ENCODE measurements around the gene RNPEPL1. TPM values are rescaled to one million over a fixed set of nuclear protein-coding genes. Genes with fewer than 3 reads are reported as not detected.
"Not testable (repeated sequence)": the region's sequence is repeated elsewhere in the genome, so short reads cannot be mapped to it uniquely, and the experiment has no call there.

Gene RNPEPL1
- total and polyA plus RNA-seq, 2 donors = 14.3 to 109 TPM

DNA sequence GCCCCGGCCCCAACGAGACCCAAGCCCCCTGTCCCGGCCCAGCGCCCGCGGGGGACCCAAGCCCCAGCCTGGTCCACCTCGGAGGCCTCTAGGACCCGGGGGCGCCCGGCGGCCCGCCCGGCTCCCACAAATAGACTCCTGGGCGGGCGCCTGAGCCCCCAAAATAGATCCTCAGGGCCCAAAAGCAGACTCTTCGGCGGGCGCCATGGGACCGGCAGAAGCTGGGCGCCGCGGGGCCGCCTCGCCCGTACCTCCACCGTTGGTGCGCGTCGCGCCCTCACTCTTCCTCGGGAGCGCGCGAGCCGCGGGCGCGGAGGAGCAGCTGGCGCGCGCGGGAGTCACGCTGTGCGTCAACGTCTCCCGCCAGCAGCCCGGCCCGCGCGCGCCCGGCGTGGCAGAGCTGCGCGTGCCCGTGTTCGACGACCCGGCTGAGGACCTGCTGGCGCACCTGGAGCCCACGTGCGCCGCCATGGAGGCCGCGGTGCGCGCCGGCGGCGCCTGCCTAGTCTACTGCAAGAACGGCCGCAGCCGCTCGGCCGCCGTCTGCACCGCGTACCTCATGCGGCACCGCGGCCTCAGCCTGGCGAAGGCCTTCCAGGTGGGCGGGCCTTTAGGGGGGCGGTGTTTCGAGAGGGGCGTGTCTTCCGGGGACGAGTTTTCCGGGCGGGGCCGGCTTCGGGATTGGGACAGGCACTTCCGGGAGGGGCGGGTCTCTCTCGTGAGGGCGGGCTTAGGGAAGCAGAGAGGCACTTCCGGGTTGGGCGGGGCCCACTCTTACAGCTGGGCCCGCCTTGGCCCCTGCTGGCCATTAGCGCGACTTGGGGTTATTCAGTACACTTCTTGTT lies 7.6 kb upstream of the RNPEPL1 start:
- peak; percentile 92 to 98 (median 97) for DNase-seq (ENCODE audit: low read depth in 6 of 9, low spot score in 9 of 9)
- Histone ChIP-seq H3K27me3 (ENCODE audit: control insufficient read depth in 2 of 2, insufficient read depth in 1 of 2, low read length in 1 of 2) (peaks cover 0 to 11% of the 10 kb centered on the region in 2 donors), H3K4me3 (ENCODE audit: low read length in 2 of 2) (peak overlapping the region; percentile 62 to 83), H3K9me3 (ENCODE audit: control insufficient read depth in 2 of 2, insufficient read depth in 1 of 2, low read length in 1 of 2) (no peaks in the 10 kb centered on the region), H3K36me3 (ENCODE audit: control insufficient read depth in 2 of 2, insufficient read depth in 2 of 2, low read length in 1 of 2) (peaks cover 6 to 18% of the 10 kb centered on the region in 2 donors), H3K4me1 (ENCODE audit: control insufficient read depth in 2 of 2, insufficient read depth in 2 of 2, low read length in 2 of 2) (peaks cover 35 to 56% of the 10 kb centered on the region in 2 donors), H3K27ac (ENCODE audit: low read depth in 1 of 2, low read length in 1 of 2) (peak overlapping the region; percentile 93 to 97)
- under 1% methylated on average over 101 of the region's 101 CpGs for WGBS

DNA sequence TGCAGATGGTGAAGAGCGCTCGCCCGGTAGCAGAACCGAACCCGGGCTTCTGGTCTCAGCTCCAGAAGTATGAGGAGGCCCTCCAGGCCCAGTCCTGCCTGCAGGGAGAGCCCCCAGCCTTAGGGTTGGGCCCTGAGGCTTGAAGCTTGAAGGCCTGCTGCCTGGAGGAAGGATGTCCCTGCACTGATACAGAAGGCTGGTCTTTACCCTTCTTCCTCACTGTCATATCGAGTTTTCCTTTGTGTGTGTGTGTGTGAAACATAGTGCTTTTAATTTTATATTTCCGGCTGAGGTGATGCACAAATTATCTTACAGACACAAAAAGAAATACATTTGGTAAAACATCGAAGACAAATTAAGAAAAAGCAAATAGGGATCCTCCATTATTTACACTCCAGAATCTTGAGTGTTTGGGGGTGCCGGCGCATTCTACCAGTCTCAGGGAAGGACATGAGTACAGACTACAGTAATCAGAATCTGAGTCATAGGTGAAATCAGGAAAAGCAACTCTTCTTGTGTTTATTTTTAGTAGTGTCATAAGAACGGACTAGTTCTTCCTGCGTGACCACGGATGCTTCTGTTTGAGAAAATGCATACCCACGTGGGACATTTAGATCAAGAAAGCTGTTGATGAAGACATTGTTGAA lies 6.8 kb upstream of the RNPEPL1 start:
- WGBS = 28% methylated on average over 14 of the region's 14 CpGs
- Histone ChIP-seq H3K27me3 (ENCODE audit: control insufficient read depth in 2 of 2, insufficient read depth in 1 of 2, low read length in 1 of 2) (peaks cover 0 to 11% of the 10 kb centered on the region in 2 donors), H3K27ac (ENCODE audit: low read depth in 1 of 2, low read length in 1 of 2) (peak overlapping the region; percentile 92 to 97), H3K4me3 (ENCODE audit: low read length in 2 of 2) (peak overlapping the region; percentile 62 to 83), H3K4me1 (ENCODE audit: control insufficient read depth in 2 of 2, insufficient read depth in 2 of 2, low read length in 2 of 2) (peaks cover 39 to 62% of the 10 kb centered on the region in 2 donors), H3K9me3 (ENCODE audit: control insufficient read depth in 2 of 2, insufficient read depth in 1 of 2, low read length in 1 of 2) (no peaks in the 10 kb centered on the region), H3K36me3 (ENCODE audit: control insufficient read depth in 2 of 2, insufficient read depth in 2 of 2, low read length in 1 of 2) (peaks cover 6 to 18% of the 10 kb centered on the region in 2 donors)
- no peak for DNase-seq (ENCODE audit: low read depth in 6 of 9, low spot score in 9 of 9)

DNA sequence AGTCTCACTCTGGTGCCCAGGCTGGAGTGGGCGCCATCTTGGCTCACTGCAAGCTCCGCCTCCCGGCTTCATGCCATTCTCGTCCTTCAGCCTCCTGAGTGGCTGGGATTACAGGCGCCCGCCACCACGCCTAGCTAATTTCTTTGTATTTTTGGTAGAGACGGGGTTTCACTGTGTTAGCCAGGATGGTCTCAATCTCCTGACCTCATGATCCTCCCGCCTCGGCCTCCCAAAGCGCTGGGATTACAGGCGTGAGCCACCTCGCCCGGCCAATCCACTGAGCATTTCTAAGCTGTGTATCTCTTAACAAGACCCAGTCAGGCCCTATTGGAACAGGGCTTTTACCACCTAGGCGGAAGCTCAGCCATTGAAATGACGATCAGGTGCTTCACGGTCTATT lies 5.1 kb upstream of the RNPEPL1 start:
- Histone ChIP-seq H3K36me3 (ENCODE audit: control insufficient read depth in 2 of 2, insufficient read depth in 2 of 2, low read length in 1 of 2) (peaks cover 6 to 18% of the 10 kb centered on the region in 2 donors), H3K4me1 (ENCODE audit: control insufficient read depth in 2 of 2, insufficient read depth in 2 of 2, low read length in 2 of 2) (peaks cover 45 to 65% of the 10 kb centered on the region in 2 donors), H3K27ac (ENCODE audit: low read depth in 1 of 2, low read length in 1 of 2) (peak overlapping the region in 1 of 2 donors; percentile 26)
- not testable (repeated sequence) for DNase-seq (ENCODE audit: low read depth in 6 of 9, low spot score in 9 of 9); H3K4me3 ChIP-seq (ENCODE audit: low read length in 2 of 2); H3K9me3 ChIP-seq (ENCODE audit: control insufficient read depth in 2 of 2, insufficient read depth in 1 of 2, low read length in 1 of 2); H3K27me3 ChIP-seq (ENCODE audit: control insufficient read depth in 2 of 2, insufficient read depth in 1 of 2, low read length in 1 of 2)
- 99% methylated on average over 17 of the region's 17 CpGs for WGBS

DNA sequence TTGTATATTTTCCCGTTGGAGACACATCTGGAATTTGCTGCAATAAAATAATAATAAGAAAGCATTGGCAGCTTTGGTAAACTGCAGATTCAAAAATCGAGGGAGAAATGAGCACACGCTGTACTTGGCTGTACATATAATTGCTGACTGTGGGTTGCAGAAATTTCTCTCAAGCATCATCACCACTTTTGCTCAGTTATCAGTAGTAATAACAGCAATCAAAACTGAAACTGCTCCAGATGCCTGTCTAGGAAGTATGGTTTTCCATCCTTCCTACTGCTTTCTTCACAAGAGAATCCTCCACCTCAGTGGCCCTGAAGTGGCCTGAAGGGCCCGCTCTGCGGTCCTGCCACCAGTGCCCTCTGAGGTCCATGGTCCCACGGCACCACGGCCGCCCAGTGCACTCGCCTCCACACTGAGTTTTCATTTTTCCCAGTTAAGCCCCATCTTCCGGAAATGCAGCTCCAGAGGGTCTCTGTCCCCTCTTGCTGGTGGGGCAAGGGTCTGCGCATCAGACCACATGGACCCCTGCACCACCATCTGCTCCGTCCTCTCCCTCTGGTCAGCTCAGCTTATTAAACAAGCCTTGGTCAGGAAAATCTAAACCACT lies 4.2 kb upstream of the RNPEPL1 start:
- peak overlapping the region in 1 of 2 donors; percentile 66 for H3K27ac ChIP-seq (ENCODE audit: low read depth in 1 of 2, low read length in 1 of 2)
- 98% methylated on average over 12 of the region's 12 CpGs for WGBS
- H3K36me3 ChIP-seq (ENCODE audit: control insufficient read depth in 2 of 2, insufficient read depth in 2 of 2, low read length in 1 of 2) = peaks cover 6 to 18% of the 10 kb centered on the region in 2 donors
- H3K27me3 ChIP-seq (ENCODE audit: control insufficient read depth in 2 of 2, insufficient read depth in 1 of 2, low read length in 1 of 2) = no peaks in the 10 kb centered on the region
- H3K9me3 ChIP-seq (ENCODE audit: control insufficient read depth in 2 of 2, insufficient read depth in 1 of 2, low read length in 1 of 2) = peaks cover 0 to 5% of the 10 kb centered on the region in 2 donors
- peaks cover 45 to 60% of the 10 kb centered on the region in 2 donors for H3K4me1 ChIP-seq (ENCODE audit: control insufficient read depth in 2 of 2, insufficient read depth in 2 of 2, low read length in 2 of 2)
- no peak overlapping the region for H3K4me3 ChIP-seq (ENCODE audit: low read length in 2 of 2)
- DNase-seq (ENCODE audit: low read depth in 6 of 9, low spot score in 9 of 9) = no peak

DNA sequence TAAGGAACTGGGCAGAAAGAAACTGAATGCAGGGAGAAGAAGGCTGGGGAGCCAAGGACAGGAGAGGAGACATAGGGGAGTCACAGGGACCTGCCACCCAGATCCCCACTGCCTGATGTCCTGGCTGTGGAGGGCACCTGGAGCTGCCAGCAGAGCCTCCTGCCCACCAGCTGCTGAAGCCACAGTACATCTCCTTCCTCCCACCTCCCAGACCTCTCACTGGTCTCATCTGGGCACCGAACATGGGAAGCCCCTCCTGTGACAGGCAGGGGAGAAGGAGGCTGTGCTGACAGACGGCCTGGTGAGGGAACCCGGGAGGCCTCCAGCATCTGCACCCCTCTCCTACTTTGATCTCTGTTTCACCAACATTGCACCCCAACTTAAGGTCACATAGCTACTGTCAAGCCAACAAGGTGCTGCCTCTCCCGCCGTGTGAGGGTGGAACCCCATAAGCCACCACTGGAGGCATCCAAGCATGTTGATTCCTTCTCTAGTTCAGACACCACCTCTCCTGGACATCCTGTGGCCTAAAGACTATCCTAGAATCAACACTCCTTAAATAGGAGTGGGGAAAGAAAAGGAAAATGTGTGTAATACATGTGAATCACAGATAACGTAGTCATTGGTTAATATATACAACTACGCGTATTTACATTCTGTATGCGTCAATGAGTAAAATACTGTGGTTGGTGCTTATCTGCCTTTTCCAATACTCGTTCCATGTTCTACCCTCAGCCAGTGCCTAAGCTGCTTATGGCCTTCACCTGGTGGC lies 3.5 kb upstream of the RNPEPL1 start:
- Histone ChIP-seq H3K27me3 (ENCODE audit: control insufficient read depth in 2 of 2, insufficient read depth in 1 of 2, low read length in 1 of 2) (no peaks in the 10 kb centered on the region), H3K27ac (ENCODE audit: low read depth in 1 of 2, low read length in 1 of 2) (peak overlapping the region; percentile 99 to 100), H3K4me3 (ENCODE audit: low read length in 2 of 2) (peak overlapping the region; percentile 48 to 53), H3K4me1 (ENCODE audit: control insufficient read depth in 2 of 2, insufficient read depth in 2 of 2, low read length in 2 of 2) (peaks cover 48 to 60% of the 10 kb centered on the region in 2 donors), H3K9me3 (ENCODE audit: control insufficient read depth in 2 of 2, insufficient read depth in 1 of 2, low read length in 1 of 2) (peaks cover 0 to 5% of the 10 kb centered on the region in 2 donors), H3K36me3 (ENCODE audit: control insufficient read depth in 2 of 2, insufficient read depth in 2 of 2, low read length in 1 of 2) (peaks cover 6 to 18% of the 10 kb centered on the region in 2 donors)
- WGBS = 77% methylated on average over 10 of the region's 10 CpGs
- peak in 1 of 9 donors; percentile 37 for DNase-seq (ENCODE audit: low read depth in 6 of 9, low spot score in 9 of 9)

DNA sequence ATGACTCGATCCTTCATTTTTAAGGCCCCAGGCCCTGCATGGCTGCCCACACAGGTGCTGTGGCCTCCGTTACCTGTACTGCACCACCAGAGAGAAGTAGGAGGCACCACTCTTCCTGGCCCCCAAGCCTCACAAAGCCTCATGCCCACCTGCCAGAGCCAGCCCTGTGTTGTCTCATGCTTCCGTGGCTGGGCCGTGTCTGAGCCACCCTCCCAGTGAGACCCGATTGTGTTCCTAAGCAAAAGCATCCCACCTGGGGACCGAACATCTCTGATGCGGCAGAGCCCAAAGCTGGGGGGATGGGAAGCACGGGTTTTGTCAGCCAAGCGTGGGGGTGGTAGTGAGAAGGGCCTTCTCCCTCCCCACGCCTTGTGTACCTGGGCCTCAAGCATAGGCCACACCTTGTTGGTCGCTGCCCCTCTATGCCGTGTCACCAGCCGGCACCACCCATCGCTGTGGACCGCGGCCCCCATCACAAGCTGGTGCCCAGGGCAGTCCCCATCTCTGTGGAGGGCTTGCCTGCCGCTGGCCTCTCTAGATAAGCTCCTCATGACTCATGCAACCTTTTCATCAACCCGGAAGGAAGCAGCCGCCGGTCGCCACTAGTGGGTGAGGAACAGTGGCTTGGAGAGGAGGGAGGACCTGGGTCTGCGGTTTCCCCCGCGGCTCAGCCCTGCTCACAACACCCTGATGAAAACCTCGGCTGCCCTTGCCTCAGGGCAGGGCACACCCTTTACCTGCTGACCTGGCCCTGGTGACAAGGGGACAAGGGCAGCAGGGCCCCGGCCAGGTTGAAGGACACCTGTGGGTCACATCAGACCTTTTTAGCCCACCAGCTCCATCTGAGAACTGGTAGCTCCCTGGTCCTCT lies 2.7 kb upstream of the RNPEPL1 start:
- peak in 4 of 9 donors; percentile 70 to 88 (median 76) for DNase-seq (ENCODE audit: low read depth in 6 of 9, low spot score in 9 of 9)
- Histone ChIP-seq H3K9me3 (ENCODE audit: control insufficient read depth in 2 of 2, insufficient read depth in 1 of 2, low read length in 1 of 2) (peaks cover 0 to 5% of the 10 kb centered on the region in 2 donors), H3K27me3 (ENCODE audit: control insufficient read depth in 2 of 2, insufficient read depth in 1 of 2, low read length in 1 of 2) (no peaks in the 10 kb centered on the region), H3K4me3 (ENCODE audit: low read length in 2 of 2) (peak overlapping the region; percentile 48 to 53), H3K4me1 (ENCODE audit: control insufficient read depth in 2 of 2, insufficient read depth in 2 of 2, low read length in 2 of 2) (peaks cover 55 to 65% of the 10 kb centered on the region in 2 donors), H3K36me3 (ENCODE audit: control insufficient read depth in 2 of 2, insufficient read depth in 2 of 2, low read length in 1 of 2) (peaks cover 6 to 18% of the 10 kb centered on the region in 2 donors), H3K27ac (ENCODE audit: low read depth in 1 of 2, low read length in 1 of 2) (peak overlapping the region; percentile 99 to 100)
- 9% methylated on average over 26 of the region's 26 CpGs for WGBS

DNA sequence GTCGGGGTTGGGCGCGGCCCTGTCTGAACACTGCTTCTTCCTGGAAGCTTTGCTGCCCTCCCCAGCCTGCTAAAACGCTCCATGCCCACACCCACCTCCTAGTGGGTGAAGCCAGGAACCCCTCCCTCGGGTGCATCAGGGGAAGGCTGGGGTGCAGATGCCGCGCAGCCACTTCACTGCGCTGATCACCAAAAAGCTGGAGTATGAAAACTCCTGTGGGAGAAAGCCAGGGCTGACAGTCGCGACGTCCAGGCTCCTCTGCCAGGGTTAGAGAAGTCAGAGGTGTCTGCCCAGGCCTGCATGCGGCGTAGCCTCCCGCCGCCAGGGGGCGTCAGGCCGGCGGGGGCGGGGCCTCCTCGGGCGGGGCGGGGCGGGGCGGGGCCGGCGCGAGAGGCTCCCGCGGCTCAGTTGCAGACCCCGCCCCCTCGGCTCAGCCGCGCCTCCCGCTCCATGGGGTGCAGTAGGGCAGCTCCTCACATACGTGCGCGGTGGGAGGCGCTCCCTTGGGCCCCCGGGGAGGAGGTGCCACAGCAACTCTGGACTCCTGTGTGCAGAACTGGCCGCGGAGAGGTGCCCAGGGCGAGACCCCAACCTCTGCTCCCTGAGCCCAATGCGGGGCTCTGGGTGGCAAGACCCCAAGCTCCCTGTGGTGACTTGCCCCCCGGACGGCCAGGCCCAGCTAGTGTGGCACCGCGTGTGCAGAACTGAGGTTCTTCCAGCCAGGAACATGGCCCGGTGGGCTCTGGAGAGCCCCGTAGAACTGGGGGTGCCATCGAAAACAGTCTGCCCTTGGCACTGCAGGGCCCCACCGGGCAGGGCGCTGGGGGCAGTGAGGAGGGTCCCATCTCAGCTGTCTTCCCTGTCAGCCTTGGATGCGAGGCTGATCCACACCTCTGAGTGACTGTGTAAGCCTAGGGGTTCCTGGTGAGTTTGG lies 1.8 kb upstream of the RNPEPL1 start:
- H3K4me3 ChIP-seq (ENCODE audit: low read length in 2 of 2) = peak overlapping the region; percentile 48 to 70
- peak overlapping the region; percentile 99 to 100 for H3K27ac ChIP-seq (ENCODE audit: low read depth in 1 of 2, low read length in 1 of 2)
- H3K27me3 ChIP-seq (ENCODE audit: control insufficient read depth in 2 of 2, insufficient read depth in 1 of 2, low read length in 1 of 2) = no peaks in the 10 kb centered on the region
- peaks cover 0 to 5% of the 10 kb centered on the region in 2 donors for H3K9me3 ChIP-seq (ENCODE audit: control insufficient read depth in 2 of 2, insufficient read depth in 1 of 2, low read length in 1 of 2)
- H3K4me1 ChIP-seq (ENCODE audit: control insufficient read depth in 2 of 2, insufficient read depth in 2 of 2, low read length in 2 of 2) = peaks cover 52 to 61% of the 10 kb centered on the region in 2 donors
- DNase-seq (ENCODE audit: low read depth in 6 of 9, low spot score in 9 of 9) = peak in 7 of 9 donors; percentile 74 to 93 (median 86)
- H3K36me3 ChIP-seq (ENCODE audit: control insufficient read depth in 2 of 2, insufficient read depth in 2 of 2, low read length in 1 of 2) = peaks cover 6 to 18% of the 10 kb centered on the region in 2 donors
- WGBS = 8% methylated on average over 53 of the region's 53 CpGs

All from thymus (tissue), 11 donors.